H7 (cell line): ENCODE data around the gene WDFY1. TPM values are rescaled to one million over a fixed set of nuclear protein-coding genes. Genes with fewer than 3 reads are reported as not detected.

ENCODE experiments used
- total RNA-seq: library from RNA; depleted of rRNA; stranded (reverse); fragments of >200 nt; shearing (Covaris generic); gene quantifications from 2 replicates; pipeline ENCODE4 v1.2.3, GENCODE V29; 2014; rRNA removed

WDFY1 gene
- total RNA-seq, 1 experiment from 2014 or later = 88.8 TPM

Other genes starting within 250 kb of the WDFY1 start
- gene AP1S3, start 107.8 kb downstream of the WDFY1 start, total RNA-seq = 3.3 and 4.6 TPM in 2 replicates
- gene MRPL44, start 12.1 kb upstream of the WDFY1 start, total RNA-seq = 80.7 and 88.1 TPM in 2 replicates
- gene SERPINE2, start 94.0 kb upstream of the WDFY1 start, total RNA-seq = 186 and 229 TPM in 2 replicates